Adrenal gland (tissue), 5 donors: ENCODE results near the gene SCARB1.

Experiments used
- CTCF ChIP-seq, 6 experiments: fragments of 450-650 bp in 4 of 6; fragments of 200-600 bp in 2 of 6; sonication (generic) in 1 of 6; IDR thresholded peaks; 1 replicate in 5 of 6; 2 replicates in 1 of 6; pipeline versions ENCODE4 v1.5.1 to v1.8.0; 2016 to 2021; ENCODE audit warnings: antibody characterized with exemption in 6 of 6, mild to moderate bottlenecking in 2 of 6, moderate library complexity in 1 of 6
- POLR2A ChIP-seq, 2 donors: fragments of 450-650 bp; IDR thresholded peaks; one replicate each; pipeline ENCODE4 v1.6.1; 2017; ENCODE audit warnings: antibody characterized with exemption in 2 of 2, mild to moderate bottlenecking in 2 of 2, moderate library complexity in 1 of 2
- donor health status: DM: no; HTN: no; CAD: no.

GRCh38 chr12:124901003-124901402 is 37.3 kb upstream of the SCARB1 start:
- no peak for TF ChIP-seq CTCF (IDR thresholded peaks at IDR 0.05)
- no peak for TF ChIP-seq POLR2A (IDR thresholded peaks at IDR 0.05)
